Esophagus muscularis mucosa (tissue), 3 donors: ENCODE results near the gene ASPN.

ENCODE experiments used
- POLR2A ChIP-seq: fragments of 450-650 bp; IDR thresholded peaks from one replicate; pipeline ENCODE4 v1.6.1; 2017; ENCODE audit warnings: antibody characterized with exemption, moderate library complexity, mild to moderate bottlenecking, low read depth
- TF ChIP-seq, protein P1 (sequence below), 3 experiments: fragments of 200-600 bp in 2 of 3; fragments of 450-650 bp in 1 of 3; sonication (generic) in 2 of 3; IDR thresholded peaks; one replicate each; pipeline ENCODE4 v1.5.1; 2017 to 2019; ENCODE audit warnings: antibody characterized with exemption in 3 of 3, mild to moderate bottlenecking in 2 of 3, moderate library complexity in 1 of 3

DNA sequence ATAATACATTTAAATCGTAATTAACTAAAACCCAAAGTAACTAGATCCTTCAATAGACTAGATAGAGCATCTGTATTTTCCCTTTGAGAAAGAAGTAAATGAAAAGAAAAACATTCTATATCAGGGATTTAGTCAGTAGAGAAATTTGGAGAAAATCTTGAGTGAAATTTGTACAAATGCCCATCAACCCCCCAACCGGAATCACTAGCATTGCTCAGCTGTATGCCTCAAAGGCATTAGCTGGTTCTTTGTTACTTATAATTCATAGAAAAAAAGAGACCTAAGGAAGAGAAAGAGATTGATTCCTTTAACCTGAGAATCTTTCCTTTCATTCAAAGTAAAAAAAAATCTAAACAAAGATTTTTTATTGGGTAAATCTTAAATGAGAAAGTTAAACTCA is 58.7 kb downstream of the ASPN start:
- TF ChIP-seq, protein P1, sequence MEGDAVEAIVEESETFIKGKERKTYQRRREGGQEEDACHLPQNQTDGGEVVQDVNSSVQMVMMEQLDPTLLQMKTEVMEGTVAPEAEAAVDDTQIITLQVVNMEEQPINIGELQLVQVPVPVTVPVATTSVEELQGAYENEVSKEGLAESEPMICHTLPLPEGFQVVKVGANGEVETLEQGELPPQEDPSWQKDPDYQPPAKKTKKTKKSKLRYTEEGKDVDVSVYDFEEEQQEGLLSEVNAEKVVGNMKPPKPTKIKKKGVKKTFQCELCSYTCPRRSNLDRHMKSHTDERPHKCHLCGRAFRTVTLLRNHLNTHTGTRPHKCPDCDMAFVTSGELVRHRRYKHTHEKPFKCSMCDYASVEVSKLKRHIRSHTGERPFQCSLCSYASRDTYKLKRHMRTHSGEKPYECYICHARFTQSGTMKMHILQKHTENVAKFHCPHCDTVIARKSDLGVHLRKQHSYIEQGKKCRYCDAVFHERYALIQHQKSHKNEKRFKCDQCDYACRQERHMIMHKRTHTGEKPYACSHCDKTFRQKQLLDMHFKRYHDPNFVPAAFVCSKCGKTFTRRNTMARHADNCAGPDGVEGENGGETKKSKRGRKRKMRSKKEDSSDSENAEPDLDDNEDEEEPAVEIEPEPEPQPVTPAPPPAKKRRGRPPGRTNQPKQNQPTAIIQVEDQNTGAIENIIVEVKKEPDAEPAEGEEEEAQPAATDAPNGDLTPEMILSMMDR (IDR thresholded peaks at IDR 0.05) = no peak
- no peak for TF ChIP-seq POLR2A
